Endodermal cell (in vitro differentiated cells): ENCODE measurements around the gene ZSCAN26. TPM values are rescaled to one million over a fixed set of nuclear protein-coding genes. Genes with fewer than 3 reads are reported as not detected.

Source experiments
- DNase-seq: peaks from one replicate; pipeline ENCODE4 v3.0.0-alpha.2; 2017
- H3K27ac ChIP-seq: 2 replicates; pipeline ENCODE4 v1.5.1; 2013; ENCODE audit warnings: mild to moderate bottlenecking, low read depth, low read length, moderate library complexity
- H3K27me3 ChIP-seq: 2 replicates; pipeline ENCODE4 v1.6.1; 2013; ENCODE audit warnings: mild to moderate bottlenecking, low read length, moderate library complexity; ENCODE audit not compliant: insufficient read depth, control insufficient read depth, poor library complexity, severe bottlenecking
- H3K36me3 ChIP-seq: 2 replicates; pipeline ENCODE4 v1.7.0; 2013; ENCODE audit warnings: mild to moderate bottlenecking, low read length, moderate library complexity; ENCODE audit not compliant: control insufficient read depth, insufficient read depth
- H3K4me1 ChIP-seq: one replicate; pipeline ENCODE4 v1.7.0; 2013; ENCODE audit warnings: low read length; ENCODE audit not compliant: control insufficient read depth, insufficient read depth
- H3K4me3 ChIP-seq: 2 replicates; pipeline ENCODE4 v1.5.1; 2013; ENCODE audit warnings: mild to moderate bottlenecking, low read length, moderate library complexity
- H3K9ac ChIP-seq: 2 replicates; pipeline ENCODE4 v1.6.1; 2013; ENCODE audit warnings: mild to moderate bottlenecking, low read length, moderate library complexity; ENCODE audit not compliant: poor library complexity, severe bottlenecking; ENCODE audit errors: extremely low read depth
- H3K9me3 ChIP-seq: 2 replicates; pipeline ENCODE4 v1.6.1; 2013; ENCODE audit warnings: mild to moderate bottlenecking, low read length, moderate library complexity; ENCODE audit not compliant: control insufficient read depth
- H3K27ac Mint-ChIP-seq: 2 replicates; pipeline ENCODE4 v1.8.0; 2020; ENCODE audit warnings: mixed read lengths
- H3K27me3 Mint-ChIP-seq: 2 replicates; pipeline ENCODE4 v1.8.0; 2021; ENCODE audit warnings: mild to moderate bottlenecking, mixed read lengths; ENCODE audit not compliant: insufficient read depth
- H3K36me3 Mint-ChIP-seq: 2 replicates; pipeline ENCODE4 v1.8.0; 2020; ENCODE audit warnings: low read depth, mixed read lengths
- H3K4me1 Mint-ChIP-seq: 2 replicates; pipeline ENCODE4 v1.8.0; 2020; ENCODE audit warnings: mixed read lengths
- H3K4me3 Mint-ChIP-seq: 2 replicates; pipeline ENCODE4 v1.8.0; 2020; ENCODE audit warnings: mild to moderate bottlenecking, moderate library complexity, mixed read lengths
- H3K9me3 Mint-ChIP-seq: 2 replicates; pipeline ENCODE4 v1.8.0; 2020; ENCODE audit warnings: mild to moderate bottlenecking, mixed read lengths
- WGBS, 2 experiments: methylation state at CpG; one replicate each; pipeline versions ENCODE4 v1.1.5 to v1.1.7; 2013; ENCODE audit warnings: missing lambda C conversion rate in 2 of 2, mixed read lengths in 1 of 2; ENCODE audit not compliant: insufficient coverage in 1 of 2, insufficient read length in 1 of 2; 5-methylcytosine and 5-hydroxymethylcytosine counted together
- total RNA-seq, 2 donors: library from RNA; stranded (reverse); fragmentation: NEBNext Ultra II Directional in 1 of 2; extraction: Animal tissue kit (Norgen Biotek cat#: 25700) in 1 of 2; gene quantifications; 2 replicates in 1 of 2; 3 replicates in 1 of 2; pipeline ENCODE4 v1.2.1, GENCODE V29; 2021
- TF ChIP-seq, protein P1 (sequence below): fragments of 200-600 bp; sonication (generic); conservative IDR thresholded peaks from 2 replicates; pipeline ENCODE4 v1.5.0; 2021; ENCODE audit warnings: antibody characterized with exemption, mild to moderate bottlenecking

Gene ZSCAN26
- total RNA-seq, 2 donors from 2014 or later = 10.9 to 18.9 TPM

DNA sequence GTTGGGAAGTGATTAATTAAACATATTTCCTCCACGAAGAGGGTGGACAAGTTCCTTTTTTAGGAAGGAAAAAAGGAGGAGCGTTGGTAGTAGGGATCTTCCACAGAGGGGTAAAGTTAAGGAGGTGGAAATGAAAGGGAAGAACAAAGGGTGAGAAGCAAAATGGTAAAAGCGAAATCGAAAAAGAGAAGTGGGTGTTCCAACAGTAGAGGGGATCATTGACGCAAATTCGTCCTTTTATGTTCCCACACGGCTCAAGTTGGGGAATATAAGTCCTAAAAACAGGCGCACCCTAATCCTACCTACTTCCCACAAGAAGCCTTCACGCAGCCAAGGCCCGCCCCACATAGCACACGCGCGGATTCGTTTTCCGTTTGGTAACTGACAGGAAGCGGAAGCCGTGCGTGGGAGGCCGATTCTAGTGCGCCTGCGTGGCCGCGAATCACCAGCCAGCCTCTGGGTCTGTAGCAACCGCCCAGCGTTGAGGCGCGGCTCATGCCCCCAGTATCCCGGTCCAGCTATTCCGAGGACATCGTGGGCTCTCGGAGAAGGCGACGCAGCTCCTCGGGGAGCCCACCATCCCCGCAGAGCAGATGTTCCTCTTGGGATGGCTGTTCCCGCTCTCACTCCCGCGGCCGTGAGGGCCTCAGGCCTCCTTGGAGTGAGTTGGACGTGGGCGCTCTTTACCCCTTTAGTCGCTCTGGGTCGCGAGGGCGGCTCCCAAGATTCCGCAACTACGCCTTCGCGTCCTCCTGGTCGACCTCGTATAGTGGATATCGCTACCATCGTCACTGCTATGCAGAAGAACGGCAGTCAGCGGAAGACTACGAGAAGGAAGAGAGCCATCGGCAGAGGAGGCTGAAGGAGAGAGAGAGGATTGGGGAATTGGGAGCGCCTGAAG, 7.8 kb upstream of the ZSCAN26 start, which contains the start of gene NKAPL:
Gene NKAPL, plus strand, starts transcription at position 421 of the 901 bp plus-strand sequence. Its CDS starts 75 bp downstream, at position 496.
- Mint-ChIP-seq H3K9me3 (peaks cover 8% of the 10 kb centered on the region), H3K27ac (no peak within 1 kb of the TSS), H3K4me1 (peaks cover 10% of the 10 kb centered on the region), H3K36me3 (no peaks in the 10 kb centered on the region), H3K27me3 (peaks cover 25% of the 10 kb centered on the region), H3K4me3 (no peak within 1 kb of the TSS)
- peaks cover 5% of the 10 kb centered on the region for H3K27me3 ChIP-seq
- TF ChIP-seq, protein P1, sequence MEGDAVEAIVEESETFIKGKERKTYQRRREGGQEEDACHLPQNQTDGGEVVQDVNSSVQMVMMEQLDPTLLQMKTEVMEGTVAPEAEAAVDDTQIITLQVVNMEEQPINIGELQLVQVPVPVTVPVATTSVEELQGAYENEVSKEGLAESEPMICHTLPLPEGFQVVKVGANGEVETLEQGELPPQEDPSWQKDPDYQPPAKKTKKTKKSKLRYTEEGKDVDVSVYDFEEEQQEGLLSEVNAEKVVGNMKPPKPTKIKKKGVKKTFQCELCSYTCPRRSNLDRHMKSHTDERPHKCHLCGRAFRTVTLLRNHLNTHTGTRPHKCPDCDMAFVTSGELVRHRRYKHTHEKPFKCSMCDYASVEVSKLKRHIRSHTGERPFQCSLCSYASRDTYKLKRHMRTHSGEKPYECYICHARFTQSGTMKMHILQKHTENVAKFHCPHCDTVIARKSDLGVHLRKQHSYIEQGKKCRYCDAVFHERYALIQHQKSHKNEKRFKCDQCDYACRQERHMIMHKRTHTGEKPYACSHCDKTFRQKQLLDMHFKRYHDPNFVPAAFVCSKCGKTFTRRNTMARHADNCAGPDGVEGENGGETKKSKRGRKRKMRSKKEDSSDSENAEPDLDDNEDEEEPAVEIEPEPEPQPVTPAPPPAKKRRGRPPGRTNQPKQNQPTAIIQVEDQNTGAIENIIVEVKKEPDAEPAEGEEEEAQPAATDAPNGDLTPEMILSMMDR = no peak
- H3K27ac ChIP-seq = no peak within 1 kb of the TSS
- no peak within 1 kb of the TSS for H3K9ac ChIP-seq
- H3K4me3 ChIP-seq = no peak within 1 kb of the TSS
- 94 to 95% methylated on average over 40 to 58 of the region's 58 CpGs for WGBS, 2 experiments
- no peaks in the 10 kb centered on the region for H3K36me3 ChIP-seq
- no peak for DNase-seq
- H3K9me3 ChIP-seq = no peaks in the 10 kb centered on the region
- no peaks in the 10 kb centered on the region for H3K4me1 ChIP-seq

DNA sequence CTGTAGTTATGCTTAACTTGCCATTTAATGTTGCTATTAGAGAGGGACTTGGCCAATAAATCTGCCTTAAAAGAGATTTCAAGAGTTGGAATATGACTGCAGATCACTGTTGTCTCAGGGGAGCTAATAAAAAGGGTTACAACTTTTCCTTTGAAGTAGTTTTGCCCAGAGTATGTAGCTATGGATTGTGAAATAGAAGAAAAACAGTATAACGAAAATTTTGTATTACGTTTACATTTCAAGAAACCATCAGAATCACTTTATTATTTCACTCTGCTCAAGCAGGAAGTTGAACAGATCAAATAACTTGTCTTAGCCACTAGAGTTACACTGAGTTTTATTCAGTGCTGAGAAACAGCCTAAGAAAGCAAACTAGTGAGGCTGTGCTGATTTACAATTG, 3.0 kb upstream of the ZSCAN26 start:
- no peaks in the 10 kb centered on the region for H3K36me3 ChIP-seq
- no peak for DNase-seq
- no peaks in the 10 kb centered on the region for H3K27me3 ChIP-seq
- H3K36me3 Mint-ChIP-seq = no peaks in the 10 kb centered on the region
- no peak overlapping the region for H3K9ac ChIP-seq
- WGBS, 2 experiments = 83% methylated on average over 2 of the region's 2 CpGs; no CpG with 5 or more reads in 1 of the 2 experiments
- no peak overlapping the region for H3K4me3 Mint-ChIP-seq
- peaks cover 5% of the 10 kb centered on the region for H3K9me3 Mint-ChIP-seq
- peaks cover 23% of the 10 kb centered on the region for H3K4me1 Mint-ChIP-seq
- peaks cover 6% of the 10 kb centered on the region for H3K4me1 ChIP-seq
- no peaks in the 10 kb centered on the region for H3K9me3 ChIP-seq
- no peak overlapping the region for H3K27ac Mint-ChIP-seq
- peaks cover 14% of the 10 kb centered on the region for H3K27me3 Mint-ChIP-seq
- TF ChIP-seq, protein P1 = no peak
- H3K27ac ChIP-seq = no peak overlapping the region
- H3K4me3 ChIP-seq = no peak overlapping the region

DNA sequence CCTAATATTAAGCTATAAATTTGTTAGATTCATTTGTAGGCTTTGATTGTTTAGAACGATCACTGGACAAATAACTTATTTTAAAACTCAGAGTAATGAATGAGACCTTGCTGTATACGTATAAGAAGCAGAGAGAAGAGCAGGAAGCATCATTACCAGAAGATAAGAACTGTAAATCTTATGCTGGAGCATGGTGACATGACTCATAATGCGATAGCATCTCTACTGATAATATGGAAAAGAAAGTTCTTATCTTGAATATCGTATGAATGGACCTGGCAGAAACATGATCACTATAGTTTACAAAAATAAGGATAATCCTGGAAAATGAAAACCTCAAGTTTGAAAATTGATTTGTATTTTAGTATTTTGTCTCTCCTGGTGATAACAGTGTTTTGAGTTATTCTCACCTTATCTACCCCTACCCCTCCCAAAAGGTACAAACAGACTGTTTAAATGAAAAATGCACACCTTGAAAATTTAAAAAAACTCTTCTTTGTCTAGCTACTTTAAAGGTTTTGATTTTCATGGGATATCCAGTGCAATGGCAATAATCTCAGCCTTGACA, 2.0 kb upstream of the ZSCAN26 start:
- peaks cover 6% of the 10 kb centered on the region for H3K27me3 Mint-ChIP-seq
- Histone ChIP-seq H3K4me3 (no peak overlapping the region), H3K27ac (no peak overlapping the region), H3K9ac (no peak overlapping the region), H3K9me3 (no peaks in the 10 kb centered on the region), H3K27me3 (no peaks in the 10 kb centered on the region), H3K36me3 (no peaks in the 10 kb centered on the region), H3K4me1 (peaks cover 6% of the 10 kb centered on the region)
- H3K36me3 Mint-ChIP-seq = no peaks in the 10 kb centered on the region
- peaks cover 23% of the 10 kb centered on the region for H3K4me1 Mint-ChIP-seq
- H3K9me3 Mint-ChIP-seq = no peaks in the 10 kb centered on the region
- TF ChIP-seq, protein P1 = no peak
- H3K4me3 Mint-ChIP-seq = no peak overlapping the region
- H3K27ac Mint-ChIP-seq = no peak overlapping the region
- 79 to 80% methylated on average over 1 to 3 of the region's 4 CpGs for WGBS, 2 experiments
- DNase-seq = no peak
